CD4-positive, alpha-beta T cell treated with Interleukin-4 for 1 hour (primary cell): ENCODE results near the gene PCDH15.
"Not testable (repeated sequence)": the region's sequence is repeated elsewhere in the genome, so short reads cannot be mapped to it uniquely, and the experiment has no call there.

ENCODE experiments used
- DNase-seq, 2 donors: peaks; one replicate each; pipeline ENCODE4 v3.0.0-alpha.2; 2020 to 2022

PCDH15 gene

DNA sequence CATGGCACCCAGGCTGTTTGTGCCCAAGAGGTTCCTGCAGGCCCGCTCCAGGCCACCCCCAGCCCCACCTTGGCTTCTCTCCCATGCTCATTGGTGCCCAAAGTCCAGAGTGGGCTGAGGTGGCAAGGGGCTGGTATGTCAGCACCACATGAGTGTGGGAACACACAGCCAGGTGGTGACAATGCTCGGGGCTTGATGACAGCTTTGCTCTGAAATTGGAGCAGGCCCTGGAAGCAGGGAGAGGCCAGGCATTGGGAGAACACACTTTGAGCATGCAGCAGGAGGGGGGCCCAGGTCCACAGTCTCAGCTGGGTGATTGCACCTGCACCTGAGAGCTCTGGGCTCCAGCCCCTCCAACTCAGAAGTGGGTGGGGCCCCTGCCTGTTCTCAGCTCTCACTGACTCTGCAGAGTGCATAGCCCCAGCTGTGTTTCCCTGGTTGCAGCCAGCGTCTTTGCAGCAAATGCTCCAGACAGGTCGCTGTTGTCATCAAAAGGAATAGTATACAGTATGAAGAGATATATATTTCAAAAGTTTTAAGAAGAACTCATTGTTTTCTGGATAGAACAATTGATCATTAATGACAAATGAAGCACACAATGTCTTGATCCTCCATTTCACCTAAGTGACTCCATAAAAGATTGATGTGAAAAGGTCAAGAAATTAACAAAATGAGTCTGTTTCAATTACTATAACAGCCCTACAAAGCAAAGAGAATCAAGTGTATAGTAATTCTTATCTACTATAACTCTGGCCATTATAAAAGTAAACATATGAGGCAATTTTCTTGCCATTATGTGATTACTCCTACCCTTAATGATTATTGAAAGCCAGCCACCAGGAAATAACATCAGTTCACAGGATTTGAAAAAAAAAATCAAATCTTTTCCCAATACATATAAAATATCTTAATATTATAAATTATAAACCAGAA lies 848.1 kb downstream of the PCDH15 start:
- DNase-seq = no peak

DNA sequence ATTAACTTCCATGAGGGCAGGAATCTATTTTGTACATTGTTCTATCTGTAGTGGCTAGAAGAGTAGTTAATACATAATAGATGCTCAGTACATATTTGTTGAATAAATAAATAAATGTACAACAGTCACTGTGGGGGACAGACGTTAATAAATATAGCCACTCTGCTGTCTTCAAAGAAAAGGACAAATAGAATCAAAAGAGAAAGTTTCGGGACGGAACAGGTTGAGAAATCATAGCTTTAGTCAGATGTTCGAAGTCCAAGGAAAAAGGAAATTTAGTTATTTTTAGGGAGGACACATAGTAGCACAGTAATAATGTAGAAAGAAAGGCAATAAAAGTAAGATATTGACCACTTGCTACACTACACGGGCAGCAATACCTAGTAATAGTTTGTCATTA lies 861.4 kb downstream of the PCDH15 start:
- no peak for DNase-seq

DNA sequence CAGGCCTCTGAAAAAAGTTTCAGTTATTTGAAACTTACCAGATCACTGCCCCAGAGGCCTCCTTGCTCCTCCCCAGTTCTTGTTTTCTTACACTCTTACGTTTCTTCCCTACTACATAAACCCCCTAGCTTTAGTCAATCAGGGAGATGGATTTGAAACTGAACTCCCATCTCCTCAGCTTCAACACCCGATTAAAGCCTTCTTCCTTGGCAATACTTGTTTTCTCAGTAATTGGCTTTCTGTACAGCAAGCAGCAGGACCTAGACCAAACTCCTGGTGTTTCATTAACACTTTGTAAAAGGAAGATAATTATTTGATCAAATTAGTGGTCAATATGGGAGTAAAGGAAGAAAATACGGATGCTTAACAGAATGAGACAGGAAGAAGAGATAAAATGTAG lies 870.4 kb downstream of the PCDH15 start:
- no peak for DNase-seq

DNA sequence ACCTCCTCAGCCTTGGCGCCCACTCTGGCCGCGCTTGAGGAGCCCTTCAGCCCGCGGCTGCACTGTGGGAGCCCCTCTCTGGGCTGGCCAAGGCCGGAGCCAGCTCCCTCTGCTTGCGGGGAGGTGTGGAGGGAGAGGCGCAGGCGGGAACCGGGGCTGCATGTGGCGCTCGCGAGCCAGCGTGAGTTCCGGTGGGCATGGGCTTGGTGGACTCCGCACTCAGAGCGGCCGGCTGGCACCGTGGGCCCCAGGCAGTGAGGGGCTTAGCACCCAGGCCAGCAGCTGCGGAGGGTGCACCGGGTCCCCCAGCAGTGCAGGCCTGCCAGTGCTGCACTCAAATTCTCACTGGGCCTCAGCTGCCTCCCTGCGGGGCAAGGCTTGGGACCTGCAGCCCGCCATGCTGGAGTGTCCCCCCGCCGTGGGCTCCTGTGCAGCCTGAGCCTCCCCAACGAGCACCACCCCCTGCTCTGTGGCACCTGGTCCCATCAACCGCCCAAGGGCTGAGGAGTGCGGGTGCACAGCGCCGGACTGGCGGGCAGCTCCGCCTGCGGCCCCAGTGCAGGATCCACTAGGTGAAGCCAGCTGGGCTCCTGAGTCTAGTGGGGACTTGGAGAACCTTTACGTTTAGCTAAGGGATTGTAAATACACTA lies 876.9 kb downstream of the PCDH15 start:
- not testable (repeated sequence) for DNase-seq

DNA sequence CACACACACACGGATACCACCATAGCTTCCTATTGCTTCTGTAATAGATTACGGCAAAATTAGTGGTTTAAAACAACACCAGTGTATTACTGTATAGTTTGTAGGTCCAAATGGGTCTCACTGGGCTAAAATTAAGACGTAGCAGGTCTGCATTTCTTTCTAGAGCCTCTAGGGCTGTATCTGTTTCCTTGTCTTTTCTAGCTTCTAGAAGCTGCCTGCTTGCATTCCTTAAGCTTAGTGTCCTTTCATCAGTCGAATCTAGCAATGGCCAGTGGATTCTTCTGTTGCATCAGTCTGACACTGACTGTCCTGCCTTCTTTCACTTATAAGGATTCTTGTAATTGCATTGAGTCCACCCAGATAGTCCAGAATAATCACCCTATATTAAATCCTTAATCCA lies 882.3 kb downstream of the PCDH15 start:
- no peak for DNase-seq

DNA sequence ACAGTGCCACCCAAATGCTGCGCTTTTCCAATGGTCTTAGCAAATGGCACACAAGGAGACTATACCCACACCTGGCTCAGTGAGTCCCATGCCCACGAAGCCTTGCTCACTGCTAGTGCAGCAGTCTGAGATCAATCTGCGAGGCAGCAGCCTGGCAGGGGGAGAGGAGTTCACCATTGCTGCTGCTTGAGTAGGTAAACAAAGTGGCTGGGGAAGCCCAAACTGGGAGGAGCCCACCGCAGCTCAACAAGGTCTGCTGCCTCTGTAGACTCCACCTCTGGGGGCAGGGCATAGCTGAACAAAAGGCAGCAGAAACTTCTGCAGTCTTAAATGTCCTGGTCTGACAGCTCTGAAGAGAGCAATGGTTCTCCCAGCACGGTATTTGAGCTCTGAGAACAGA lies 891.2 kb downstream of the PCDH15 start:
- no peak for DNase-seq

DNA sequence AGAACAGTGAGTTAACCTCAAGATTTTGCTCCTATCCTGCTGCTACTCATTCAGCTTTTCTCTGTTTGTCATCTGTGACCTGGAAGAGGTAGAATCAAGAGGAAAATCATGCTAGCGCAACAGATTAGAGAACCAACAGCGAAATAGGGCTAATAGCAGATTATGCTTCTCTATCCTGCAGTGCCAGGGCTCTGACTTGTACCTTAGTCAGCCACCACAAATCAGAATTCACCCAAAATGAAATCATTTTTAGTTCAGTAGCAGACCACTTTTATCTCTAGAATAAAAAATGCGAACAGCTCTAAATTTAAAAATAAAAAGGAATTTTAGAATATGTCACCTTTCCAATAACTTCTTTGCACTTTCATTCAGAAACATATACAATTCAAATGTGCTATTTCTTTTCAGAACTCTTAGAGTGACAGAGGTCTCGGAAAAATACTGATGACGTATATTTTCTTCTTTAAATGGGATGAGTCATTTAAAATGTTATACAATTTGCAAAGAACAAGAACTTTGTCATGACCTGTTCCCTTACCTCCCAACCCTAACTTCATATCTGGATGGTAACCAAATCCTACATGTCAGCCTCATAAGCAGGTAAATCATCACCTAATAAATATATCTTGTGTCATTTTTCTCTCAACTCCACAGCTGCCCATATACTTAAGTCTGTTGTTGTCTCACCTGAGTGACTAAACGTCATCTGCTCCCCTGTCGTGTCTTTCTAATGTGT lies 896.4 kb downstream of the PCDH15 start:
- no peak for DNase-seq

DNA sequence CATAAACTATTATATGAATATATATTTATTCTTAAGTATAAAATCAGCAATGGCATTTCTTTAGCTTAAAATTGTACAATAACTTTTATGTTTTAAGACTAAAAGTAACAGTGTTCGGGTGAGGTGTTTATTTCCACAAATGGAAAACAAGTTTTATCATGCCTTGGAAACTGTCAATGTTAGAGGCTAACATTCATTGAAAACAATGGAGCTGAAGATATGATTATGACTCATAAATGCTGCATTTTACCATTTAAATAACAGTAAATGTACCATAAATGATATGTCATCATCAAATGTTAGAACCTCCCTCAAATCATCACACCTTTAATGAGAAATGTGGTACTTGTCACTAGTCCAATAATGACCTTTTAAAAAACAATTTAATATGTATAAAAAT lies 897.3 kb downstream of the PCDH15 start:
- no peak for DNase-seq

DNA sequence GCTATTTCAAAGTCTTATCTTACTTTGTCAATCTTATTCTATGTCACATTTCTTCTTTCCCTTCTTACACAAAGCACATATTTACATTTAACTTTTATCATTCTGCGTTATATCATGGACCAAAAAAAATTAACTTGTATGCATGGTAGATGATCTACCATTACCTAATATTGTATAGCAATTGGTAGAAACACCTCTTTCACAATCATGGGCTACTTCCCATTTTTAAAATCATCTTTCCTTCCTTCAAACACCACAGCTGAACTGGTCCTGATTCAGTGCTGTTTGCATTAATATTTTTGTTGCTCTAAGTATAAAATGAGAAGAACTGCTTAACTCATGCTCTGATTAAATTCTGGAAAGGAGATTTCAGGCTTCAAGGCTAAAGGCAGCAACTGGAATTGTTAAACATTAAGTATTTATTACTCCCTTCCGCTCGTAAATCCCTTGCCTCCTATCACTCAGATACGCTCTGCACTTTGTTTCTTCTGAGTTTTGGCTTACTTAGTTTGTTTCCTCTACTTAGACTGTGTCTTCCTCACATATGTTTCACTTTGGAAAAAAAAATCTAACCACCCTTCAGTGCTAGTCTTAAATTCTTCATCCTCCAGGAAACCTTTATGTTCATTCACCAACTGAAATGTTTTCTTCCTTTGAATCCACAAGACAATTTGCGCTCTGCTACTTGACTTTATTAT lies 901.4 kb downstream of the PCDH15 start:
- DNase-seq = no peak

DNA sequence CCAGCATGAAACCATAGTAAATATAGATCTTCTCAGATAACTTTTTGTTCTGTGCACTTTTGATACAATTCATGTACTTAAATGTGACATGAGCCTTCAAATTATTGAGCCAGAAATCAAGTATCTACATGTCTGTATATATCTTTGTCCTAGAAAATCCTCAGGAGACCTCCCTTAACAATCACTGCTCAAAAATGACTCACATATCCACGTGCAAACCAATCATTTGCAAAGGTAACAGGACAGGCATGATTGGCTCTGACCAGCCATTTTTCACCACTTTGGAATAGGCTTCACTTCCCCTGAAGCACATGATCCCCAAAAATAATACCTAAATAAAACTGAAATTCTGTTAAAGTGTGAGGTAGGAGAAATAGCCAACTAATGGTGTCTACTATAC lies 902.5 kb downstream of the PCDH15 start:
- no peak for DNase-seq

DNA sequence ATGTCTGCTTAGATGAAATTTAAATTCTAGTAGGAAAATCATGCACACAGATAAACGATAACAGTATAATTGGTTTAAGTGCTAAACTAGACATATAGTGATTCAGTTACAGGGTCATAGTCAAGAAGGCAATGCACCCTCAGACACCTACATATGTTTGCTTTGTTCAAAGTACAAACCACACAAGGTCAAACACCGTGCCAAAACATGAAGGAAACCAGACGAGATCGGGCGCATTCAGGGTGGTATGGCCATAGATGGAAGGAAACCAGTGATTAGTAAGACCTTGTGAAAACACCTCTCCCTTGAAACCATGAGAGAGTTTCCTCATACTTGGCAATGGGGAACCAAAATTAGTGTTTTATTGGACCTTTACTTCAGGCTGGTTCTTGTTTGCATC lies 906.9 kb downstream of the PCDH15 start:
- no peak for DNase-seq

DNA sequence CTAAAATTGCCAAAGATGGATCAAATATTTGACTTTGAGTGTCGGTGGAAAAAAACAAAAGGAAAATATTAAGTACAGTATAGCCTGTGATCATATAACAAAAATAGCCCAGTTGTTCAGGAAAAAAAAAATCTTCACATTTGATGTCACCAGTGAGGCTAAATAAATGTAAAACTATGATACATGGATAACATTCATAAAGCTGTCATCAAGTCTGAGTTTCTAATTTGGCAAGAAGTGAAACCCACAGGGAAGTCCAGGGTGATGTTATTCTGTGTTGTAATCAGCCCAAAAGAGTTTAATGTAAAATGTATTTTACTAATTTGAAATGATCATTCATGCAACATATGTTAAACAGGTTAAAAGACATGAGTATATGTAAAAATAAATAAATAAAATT lies 908.0 kb downstream of the PCDH15 start:
- no peak for DNase-seq

DNA sequence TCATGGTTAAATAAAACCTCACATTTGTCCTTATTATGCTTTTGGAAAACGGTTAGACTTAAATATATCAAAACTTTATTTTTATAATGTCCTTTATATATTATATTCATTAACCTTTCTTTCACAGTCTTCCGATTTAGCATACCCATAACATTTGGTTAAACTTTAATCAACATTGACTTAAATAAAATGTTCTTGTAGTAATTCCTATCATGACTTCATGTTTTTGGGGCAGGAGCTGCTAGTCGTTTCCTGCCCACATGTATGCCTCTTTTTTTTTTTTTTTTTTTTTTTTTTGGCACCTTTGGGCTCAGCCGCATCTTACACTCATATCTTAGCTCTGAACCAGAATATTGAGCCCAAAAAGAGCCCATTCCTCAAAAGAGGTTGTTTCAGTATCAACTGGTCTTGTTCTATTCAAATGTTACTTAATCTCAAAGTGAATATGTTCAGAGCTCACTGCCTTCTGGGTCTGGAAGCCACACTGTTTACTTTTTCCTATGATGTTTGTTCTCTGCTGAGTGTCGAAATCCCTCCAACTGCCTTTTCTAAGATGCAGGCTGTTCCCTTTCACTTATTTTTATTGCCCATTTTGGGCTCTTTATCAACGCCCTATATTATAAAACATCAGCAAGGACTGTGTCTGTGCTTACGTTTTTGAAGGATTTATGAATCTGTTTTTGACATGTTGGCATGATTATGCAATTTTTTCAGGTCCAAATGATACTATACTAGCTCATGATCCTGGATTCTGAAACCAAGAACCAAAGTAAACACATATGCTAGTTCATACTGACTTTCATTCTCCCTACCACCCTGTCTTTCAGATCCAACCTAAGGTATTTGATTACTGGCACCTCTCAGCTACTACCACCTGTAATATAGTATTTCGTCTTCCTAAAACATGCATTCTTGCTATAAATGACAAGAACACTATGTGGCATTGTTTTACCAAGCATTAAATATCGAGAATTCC lies 914.4 kb downstream of the PCDH15 start:
- no peak for DNase-seq

DNA sequence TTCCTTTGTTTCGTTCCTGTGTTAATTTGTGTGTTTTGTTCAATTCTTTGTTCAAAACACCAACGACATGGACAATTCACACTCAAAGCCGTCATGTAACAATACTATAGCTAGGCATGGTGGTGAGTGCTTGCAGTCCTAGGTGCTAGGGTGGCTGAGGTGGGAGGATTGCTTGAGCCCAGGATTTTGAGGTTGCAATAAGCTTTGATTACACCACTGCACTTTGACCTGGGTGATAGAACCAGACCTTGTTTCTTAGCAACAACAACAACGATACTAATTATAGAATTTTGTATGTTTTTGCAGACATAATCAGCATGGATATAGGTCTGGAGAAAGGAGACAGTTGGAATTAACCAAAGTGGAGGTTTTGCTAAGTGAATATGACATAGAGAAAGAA lies 936.2 kb downstream of the PCDH15 start:
- DNase-seq = no peak

DNA sequence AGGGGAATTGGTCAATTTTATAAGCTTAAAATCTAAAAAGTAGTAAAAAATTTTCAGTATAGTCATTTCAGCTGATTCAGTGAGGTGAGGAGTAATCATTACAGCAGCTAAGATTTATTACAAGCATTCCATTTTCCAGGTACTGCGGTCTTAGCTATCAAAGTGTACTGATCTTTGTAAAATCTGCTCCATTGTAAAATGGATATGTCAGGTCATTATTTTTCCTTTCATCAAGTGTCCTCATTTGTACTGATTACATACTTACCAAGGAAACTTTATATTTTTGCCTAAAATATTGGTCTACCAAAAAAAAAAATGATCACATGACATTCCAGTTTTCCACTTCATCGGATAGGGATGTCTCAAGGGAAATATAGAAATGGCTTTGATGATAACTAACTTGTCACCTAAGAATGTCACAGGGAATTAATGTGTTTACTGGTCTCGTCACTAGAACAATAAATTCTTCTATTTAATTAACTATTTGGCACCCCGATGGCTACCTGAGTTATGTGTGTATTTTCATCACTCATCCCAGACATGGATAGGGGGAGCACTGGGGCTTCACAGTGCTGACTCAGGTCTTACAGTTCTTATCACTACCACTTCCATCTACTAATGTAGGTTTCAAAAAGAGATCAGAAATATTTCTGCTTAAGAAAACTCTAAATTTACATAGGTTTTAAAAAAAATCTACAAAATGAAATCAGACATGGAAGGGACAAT lies 948.4 kb downstream of the PCDH15 start:
- DNase-seq = no peak

DNA sequence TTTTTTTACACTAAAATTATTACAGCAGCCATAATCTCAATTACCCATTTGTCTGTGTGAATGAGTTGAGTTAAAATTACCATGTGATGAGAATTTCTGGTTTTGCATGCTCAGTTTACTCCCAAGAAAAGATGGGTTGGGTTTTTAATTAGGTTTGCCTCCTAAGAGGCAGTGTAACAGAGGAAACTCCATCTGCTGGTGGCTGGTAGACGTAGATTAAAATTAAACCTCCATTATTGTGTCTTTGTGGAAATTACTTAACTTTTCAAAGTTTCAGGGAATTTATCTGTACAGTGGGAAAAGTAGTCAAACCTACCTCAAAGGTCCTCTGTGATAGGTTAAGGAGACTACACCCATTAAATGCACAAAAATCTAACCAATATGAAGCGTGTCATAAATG lies 954.2 kb downstream of the PCDH15 start:
- no peak for DNase-seq

DNA sequence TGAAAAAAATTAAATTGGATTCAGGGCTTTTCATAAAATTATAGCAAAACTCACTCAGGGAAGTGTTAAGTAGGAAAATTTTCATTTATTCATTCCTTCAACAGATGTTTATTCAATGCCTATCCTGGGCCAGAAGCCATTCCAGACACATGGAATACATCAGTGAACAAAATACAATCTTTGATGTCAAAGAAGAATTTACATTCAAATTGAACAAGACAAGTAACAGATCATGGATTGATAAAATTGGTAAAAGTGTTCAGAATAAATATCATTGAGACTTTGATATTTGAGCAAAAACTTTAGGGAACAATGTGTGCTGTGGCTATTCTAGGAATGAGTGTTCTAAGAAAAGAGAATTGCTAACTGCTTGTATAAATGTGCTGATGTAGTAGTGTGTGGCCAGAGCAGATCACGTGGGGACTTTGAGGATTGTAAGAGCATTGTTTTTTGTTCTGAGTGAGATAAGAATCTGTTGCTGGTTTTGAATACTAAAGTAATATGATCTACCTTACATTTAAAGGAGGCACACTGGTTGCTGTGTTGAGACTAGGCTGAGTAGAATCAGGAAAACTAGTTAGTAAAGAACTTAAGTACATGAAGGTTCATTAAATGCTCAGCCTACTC lies 957.2 kb downstream of the PCDH15 start:
- no peak for DNase-seq

DNA sequence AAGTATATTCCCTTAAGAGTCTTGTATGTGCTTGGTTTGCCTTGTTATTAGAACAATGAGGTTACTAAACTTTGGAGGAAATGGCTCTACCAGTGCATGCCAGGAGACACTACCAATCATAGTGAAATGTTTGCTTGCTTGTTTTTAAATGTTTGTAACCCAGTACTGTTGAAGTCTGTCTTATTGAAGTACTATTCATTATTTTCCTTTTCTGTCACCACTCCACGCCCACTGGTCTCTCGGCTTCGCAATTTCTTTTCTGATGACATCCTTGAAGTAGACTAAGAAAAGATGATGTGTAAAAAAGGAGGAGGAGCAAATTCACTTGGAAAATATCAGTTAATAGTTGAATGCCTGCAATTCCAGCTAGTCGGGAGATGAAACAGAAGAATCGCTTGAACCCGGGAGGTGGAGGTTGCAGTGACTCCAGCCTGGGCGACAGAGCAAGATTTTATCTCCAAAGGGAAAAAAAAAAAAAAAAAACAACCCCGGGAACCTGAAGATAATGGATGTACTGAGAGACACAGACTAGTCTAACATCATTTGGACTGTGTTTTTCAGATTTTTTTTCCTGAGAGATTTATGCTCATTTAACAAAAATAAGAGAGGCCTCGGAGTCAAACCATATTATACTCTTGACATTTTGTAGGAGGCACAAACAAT lies 959.4 kb downstream of the PCDH15 start:
- no peak for DNase-seq

DNA sequence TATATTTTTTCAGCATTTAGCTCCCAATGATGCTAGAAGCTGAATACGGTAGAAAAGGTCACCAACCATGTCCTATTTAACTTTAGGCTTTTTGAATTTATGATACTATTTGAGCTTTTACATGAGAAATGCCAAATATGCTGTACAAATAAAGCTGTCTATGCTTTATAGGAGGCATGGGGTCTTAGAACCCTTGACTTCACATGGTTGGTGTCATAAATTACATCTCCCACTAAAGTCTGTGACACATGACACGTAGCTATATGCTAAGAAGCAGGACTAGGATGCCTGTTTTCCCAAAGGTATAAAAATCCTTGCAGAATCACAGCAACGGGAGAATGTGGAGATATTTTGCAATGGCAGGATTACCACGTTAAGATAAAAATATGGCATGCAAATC lies 960.4 kb downstream of the PCDH15 start:
- no peak for DNase-seq

DNA sequence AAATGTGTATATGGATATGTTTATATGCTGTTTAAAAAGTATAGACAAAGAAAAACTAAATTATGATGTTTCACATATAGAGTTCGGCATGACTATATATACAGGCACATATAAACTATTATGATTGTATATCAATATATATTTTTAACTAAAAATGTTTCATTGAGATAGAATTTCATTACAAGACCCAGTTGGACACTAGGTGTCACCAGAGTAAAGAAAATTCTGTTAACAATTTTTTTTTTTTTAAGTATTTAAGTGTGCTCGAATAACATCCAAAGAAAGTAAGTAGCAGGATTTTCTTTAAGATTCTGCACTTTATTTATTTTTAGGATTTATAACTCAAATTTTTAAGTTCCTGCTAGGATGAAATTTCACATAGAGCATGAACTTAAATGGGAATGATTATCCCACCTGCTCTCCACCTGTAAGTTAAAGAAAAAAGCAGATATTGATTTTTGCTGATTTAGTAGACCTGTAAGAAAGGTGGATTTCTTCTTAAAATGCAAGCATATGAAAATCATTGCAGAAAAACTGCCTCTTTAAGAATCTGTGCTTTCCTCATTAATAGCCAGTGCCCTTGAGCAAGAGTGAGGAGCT lies 961.5 kb downstream of the PCDH15 start:
- no peak for DNase-seq
